Caki2 (cell line): Measurements from ENCODE around the gene SP140L. TPM values are rescaled to one million over a fixed set of nuclear protein-coding genes. Genes with fewer than 3 reads are reported as not detected.
"Not testable (repeated sequence)": the region's sequence is repeated elsewhere in the genome, so short reads cannot be mapped to it uniquely, and the experiment has no call there.

Source experiments
- DNase-seq: peaks from one replicate; pipeline ENCODE4 v3.0.0-alpha.2; 2015; ENCODE audit warnings: low read depth
- in situ Hi-C: cut with HindIII; loops from 2 replicates; pipeline ENCODE4 v1.10.0; 2016; ENCODE audit warnings: low sequenced_read_pairs, low pct_unique_long_range_greater_than_20kb, mixed read lengths
- total RNA-seq: library from RNA; depleted of rRNA; stranded (reverse); fragments of >200 nt; shearing (Covaris generic); gene quantifications from 2 replicates; pipeline ENCODE4 v1.2.3, GENCODE V29; 2014; ENCODE audit warnings: low replicate concordance; rRNA removed

SP140L gene
- total RNA-seq, 1 experiment from 2014 or later: 2.9 TPM

- in situ Hi-C loops, DNase-seq: not testable (repeated sequence)
These were observed 112.1 kb downstream of the SP140L start for GRCh38 chr2:230439121-230439520.

DNA sequence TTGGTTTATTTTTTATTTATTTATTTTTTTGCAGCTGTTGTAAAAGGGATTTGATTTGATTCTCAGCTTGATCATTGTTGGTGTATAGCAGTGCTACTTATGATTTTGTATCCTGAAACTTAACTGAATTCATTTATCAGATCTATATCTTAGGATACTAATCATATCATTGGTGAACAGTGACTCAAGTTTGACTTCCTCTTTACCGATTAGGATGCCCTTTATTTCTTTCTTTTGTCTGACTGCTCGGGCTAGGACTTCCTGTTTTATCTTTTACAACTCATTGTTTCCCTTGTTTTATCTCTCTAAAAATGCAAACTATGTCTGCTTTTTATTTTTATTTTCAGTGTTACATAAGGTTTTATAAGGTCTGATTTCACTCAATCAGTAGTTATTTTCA lies 112.6 kb downstream of the SP140L start:
- in situ Hi-C loops: no loop called here

GRCh38 chr2:230441227-230441897 lies 114.4 kb downstream of the SP140L start:
- in situ Hi-C loops: no loop called here
- DNase-seq: no peak

More for the DNA sequence above, 112.6 kb downstream of the SP140L start:
- no peak for DNase-seq

DNA sequence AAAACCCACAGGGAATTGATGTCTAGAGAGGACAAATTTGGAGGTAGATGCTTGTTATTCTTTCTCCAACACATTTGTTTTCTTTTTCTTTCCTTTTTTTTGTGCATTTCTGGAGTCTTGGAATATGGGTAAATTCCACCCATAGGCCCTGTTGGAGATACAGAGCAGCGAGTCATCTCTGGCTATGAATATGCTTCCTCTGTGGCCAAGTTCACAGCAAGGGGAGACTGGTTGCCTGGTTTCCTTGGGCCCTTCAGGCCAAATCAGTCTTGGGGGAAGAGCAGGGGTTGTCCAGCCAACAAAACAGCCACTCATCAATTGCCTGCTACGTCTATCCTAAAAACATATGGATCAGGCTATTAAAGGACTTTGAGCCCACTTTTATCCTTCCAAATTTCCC lies 116.5 kb downstream of the SP140L start:
- in situ Hi-C loops: no loop called here
- no peak for DNase-seq

DNA sequence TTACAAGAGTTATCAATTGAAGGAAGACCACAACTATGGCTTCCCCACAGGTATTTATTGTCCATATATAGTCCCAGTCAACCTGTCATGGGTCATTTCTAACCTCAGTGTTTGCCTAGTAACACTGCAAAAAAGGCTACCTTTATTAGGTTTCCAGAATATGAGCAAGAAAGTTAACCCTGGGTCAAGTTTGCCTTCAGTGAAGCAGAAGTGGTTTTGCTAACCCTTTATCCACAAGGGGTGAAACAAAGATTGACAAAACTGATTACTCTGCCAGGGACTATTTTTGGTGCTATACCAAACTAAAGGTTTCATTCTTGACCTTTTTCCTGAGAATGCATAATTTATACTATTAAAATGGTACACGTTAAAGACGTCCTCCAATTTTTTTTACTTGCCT lies 117.8 kb downstream of the SP140L start:
- no peak for DNase-seq
- in situ Hi-C loops: no loop called here

DNA sequence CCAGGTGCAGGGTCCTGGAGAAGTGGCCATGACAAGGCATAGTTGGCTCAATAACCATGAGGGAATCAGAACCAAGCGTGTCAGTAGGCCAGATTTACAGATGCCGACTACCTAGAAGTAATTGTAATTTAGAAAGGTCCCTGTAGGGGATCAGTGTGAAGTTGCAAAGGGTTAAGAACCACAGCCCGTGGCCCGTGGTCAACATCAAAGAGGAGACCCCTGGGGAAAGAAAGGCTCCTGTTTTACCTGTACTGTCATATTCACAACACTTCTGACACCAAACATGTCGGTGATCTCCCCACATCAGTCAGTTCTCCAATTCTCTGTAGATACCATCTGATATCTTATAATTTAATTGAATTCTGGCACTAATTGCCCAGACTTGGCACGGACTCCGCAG lies 120.0 kb downstream of the SP140L start:
- no peak for DNase-seq
- in situ Hi-C loops: no loop called here

DNA sequence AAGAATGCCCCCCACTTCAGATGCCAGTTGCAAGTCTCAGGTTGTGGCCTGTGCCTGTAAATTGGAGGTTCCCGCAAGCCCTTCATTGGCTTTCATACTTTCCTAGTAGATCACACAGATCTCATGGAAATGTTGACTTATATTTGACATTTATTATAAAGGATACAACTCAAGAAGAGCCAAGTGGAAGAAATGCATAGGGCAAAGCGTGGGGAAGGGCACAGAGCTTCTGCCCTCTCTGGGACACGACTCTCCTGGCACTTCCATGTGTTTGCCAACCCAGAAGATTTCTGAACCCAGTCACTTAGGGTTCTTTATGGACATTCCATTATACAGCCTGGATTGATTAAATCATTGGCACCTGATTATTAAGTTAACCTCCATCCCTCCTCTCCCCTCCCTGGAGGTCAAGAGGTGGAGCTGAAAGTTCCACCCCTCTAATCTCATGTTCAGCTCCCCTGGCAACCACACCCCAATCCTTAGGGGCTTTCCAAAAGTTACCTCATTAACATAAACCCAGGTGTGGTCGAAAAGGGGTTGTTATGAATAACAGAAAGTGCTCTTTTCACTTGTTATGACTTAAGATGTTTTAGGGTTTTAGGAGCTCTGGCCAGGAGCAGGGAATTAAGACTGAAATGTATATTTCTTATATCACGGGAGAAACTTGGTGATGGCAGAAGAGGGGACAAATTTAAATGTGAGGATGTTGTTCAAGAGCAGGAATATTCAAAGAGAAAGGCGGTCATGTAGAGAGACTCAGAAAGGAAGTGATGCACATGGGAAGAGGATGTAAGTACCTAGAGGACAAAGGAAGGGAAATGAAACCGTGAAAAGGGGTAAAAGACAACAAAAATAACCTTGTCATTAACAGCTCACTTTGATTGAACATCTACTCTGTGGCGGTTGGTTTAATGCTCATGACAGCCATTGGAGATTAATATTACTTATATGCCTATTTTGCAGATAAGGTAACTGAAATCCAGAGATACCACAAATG lies 120.8 kb downstream of the SP140L start:
- DNase-seq: no peak
- in situ Hi-C loops: no loop called here

DNA sequence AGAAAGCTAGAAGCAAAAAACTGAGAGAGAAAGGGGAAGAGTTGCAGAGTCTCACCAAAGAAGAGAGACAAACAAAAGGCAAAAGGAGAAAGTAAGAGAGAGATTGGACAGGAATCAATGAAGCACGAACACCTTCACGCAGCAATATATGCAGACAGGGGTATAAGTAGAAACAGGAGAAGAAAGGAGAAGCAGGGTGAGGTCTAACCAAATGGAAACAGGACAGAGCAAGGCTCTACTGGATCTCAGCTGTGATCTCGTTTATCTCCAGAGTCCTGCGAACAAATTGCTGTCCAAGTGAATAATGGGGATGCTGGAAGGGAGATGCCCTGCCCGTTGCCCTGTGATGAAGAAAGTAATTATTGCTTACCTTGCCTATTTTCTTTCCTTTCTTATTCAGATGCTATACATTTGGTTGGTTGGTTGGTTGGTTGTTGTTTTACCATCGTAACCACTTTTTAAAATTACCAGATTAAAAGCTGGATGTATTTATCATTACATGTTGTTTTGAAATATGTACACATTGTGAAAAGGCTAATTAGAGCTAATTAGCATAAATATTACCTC lies 123.0 kb downstream of the SP140L start:
- in situ Hi-C loops: no loop called here
- DNase-seq: no peak

- no peak for DNase-seq
- in situ Hi-C loops: no loop called here
These were observed 126.0 kb downstream of the SP140L start for GRCh38 chr2:230453006-230453405.

Other genes starting within 250 kb of the SP140L start
- gene SP110, start 107.2 kb upstream of the SP140L start, total RNA-seq: 2.1 and 5.8 TPM in 2 replicates
- gene SP140, start 101.5 kb upstream of the SP140L start, total RNA-seq: 3.7 TPM in 1 of 2 replicates, not detected in the other
- 38.5 and 46.4 TPM in 2 replicates for gene SP100, start 89.0 kb downstream of the SP140L start, total RNA-seq